Body of pancreas (tissue), 4 donors: ENCODE data around the gene C11orf68.

Experiments used
- CTCF ChIP-seq, 7 experiments: fragments of 450-650 bp in 4 of 7; fragments of 200-600 bp in 3 of 7; sonication (generic) in 3 of 7; IDR thresholded peaks; one replicate each; pipeline ENCODE4 v1.5.1; 2016 to 2019; ENCODE audit warnings: antibody characterized with exemption in 7 of 7
- POLR2A ChIP-seq, 3 donors: fragments of 450-650 bp; IDR thresholded peaks; one replicate each; pipeline ENCODE4 v1.6.1; 2016; ENCODE audit warnings: antibody characterized with exemption in 3 of 3, mild to moderate bottlenecking in 2 of 3

GRCh38 chr11:65906602-65907001 lies 12.3 kb downstream of the C11orf68 start:
- TF ChIP-seq POLR2A (IDR thresholded peaks at IDR 0.05) (no peak), CTCF (IDR thresholded peaks at IDR 0.05) (no peak)
